H9 (cell line): ENCODE results near the gene MAP3K1. TPM values are rescaled to one million over a fixed set of nuclear protein-coding genes. Genes with fewer than 3 reads are reported as not detected.

Experiments
- DNase-seq: peaks from one replicate; pipeline ENCODE4 v3.0.0-alpha.2; 2017
- H2AFZ ChIP-seq: one replicate; pipeline ENCODE4 v1.6.1; 2013; ENCODE audit warnings: mild to moderate bottlenecking, low read length, control low read depth, moderate library complexity
- H2AK5ac ChIP-seq: 2 replicates; pipeline ENCODE4 v1.6.1; 2013; ENCODE audit warnings: low read length, control low read depth, mixed read lengths; ENCODE audit not compliant: insufficient read length
- H2BK120ac ChIP-seq: one replicate; pipeline ENCODE4 v1.6.1; 2013; ENCODE audit warnings: low read depth, mild to moderate bottlenecking, low read length, control low read depth, inconsistent platforms; ENCODE audit not compliant: poor library complexity, severe bottlenecking
- H2BK12ac ChIP-seq: 2 replicates; pipeline ENCODE4 v1.6.1; 2013; ENCODE audit warnings: low read length, control low read depth, mixed read lengths, low read depth; ENCODE audit not compliant: insufficient read length
- H2BK15ac ChIP-seq: 2 replicates; pipeline ENCODE4 v1.6.1; 2013; ENCODE audit warnings: low read depth, low read length, control low read depth
- H2BK20ac ChIP-seq: one replicate; pipeline ENCODE4 v1.6.1; 2013; ENCODE audit warnings: low read depth, mild to moderate bottlenecking, low read length, control low read depth, inconsistent platforms; ENCODE audit not compliant: poor library complexity, severe bottlenecking
- H2BK5ac ChIP-seq: 2 replicates; pipeline ENCODE4 v1.6.1; 2013; ENCODE audit warnings: low read length, control low read depth, mixed read lengths; ENCODE audit not compliant: insufficient read length
- H3K14ac ChIP-seq: 2 replicates; pipeline ENCODE4 v1.6.1; 2013; ENCODE audit warnings: low read length, control low read depth; ENCODE audit not compliant: insufficient read depth
- H3K18ac ChIP-seq: 2 replicates; pipeline ENCODE4 v1.6.1; 2013; ENCODE audit warnings: low read depth, mild to moderate bottlenecking, mixed read lengths, low read length, control low read depth; ENCODE audit not compliant: insufficient read length
- H3K23ac ChIP-seq: 2 replicates; pipeline ENCODE4 v1.6.1; 2013; ENCODE audit warnings: low read length, control low read depth, mixed read lengths, low read depth; ENCODE audit not compliant: insufficient read length
- H3K23me2 ChIP-seq: 2 replicates; pipeline ENCODE4 v1.6.1; 2013; ENCODE audit warnings: low read depth, mild to moderate bottlenecking, mixed read lengths, low read length, control low read depth; ENCODE audit not compliant: insufficient read length, poor library complexity, severe bottlenecking
- H3K27ac ChIP-seq: 2 replicates; pipeline ENCODE4 v1.5.1; 2013; ENCODE audit warnings: low read length, control low read depth, mixed read lengths, low read depth; ENCODE audit not compliant: insufficient read length
- H3K27me3 ChIP-seq: 2 replicates; pipeline ENCODE4 v1.6.1; 2013; ENCODE audit warnings: low read length, control low read depth, inconsistent platforms; ENCODE audit not compliant: insufficient read depth
- H3K4ac ChIP-seq: 2 replicates; pipeline ENCODE4 v1.6.1; 2013; ENCODE audit warnings: low read depth, mild to moderate bottlenecking, control low read depth, inconsistent platforms, low read length, moderate library complexity
- H3K4me1 ChIP-seq: 2 replicates; pipeline ENCODE4 v1.6.1; 2013; ENCODE audit warnings: low read length, control low read depth, inconsistent platforms; ENCODE audit not compliant: insufficient read depth
- H3K4me2 ChIP-seq: 2 replicates; pipeline ENCODE4 v1.6.1; 2013; ENCODE audit warnings: low read length, control low read depth, mixed read lengths; ENCODE audit not compliant: insufficient read length, insufficient read depth
- H3K56ac ChIP-seq: 2 replicates; pipeline ENCODE4 v1.6.1; 2013; ENCODE audit warnings: low read depth, mild to moderate bottlenecking, mixed read lengths, low read length, control low read depth; ENCODE audit not compliant: insufficient read length
- H3K79me1 ChIP-seq: 2 replicates; pipeline ENCODE4 v1.6.1; 2013; ENCODE audit warnings: low read depth, mild to moderate bottlenecking, moderate library complexity, low read length, control low read depth, inconsistent platforms; ENCODE audit not compliant: insufficient read depth, poor library complexity, severe bottlenecking
- H3K79me2 ChIP-seq: 2 replicates; pipeline ENCODE4 v1.6.1; 2013; ENCODE audit warnings: low read length, control low read depth, inconsistent platforms; ENCODE audit not compliant: insufficient read depth
- H3K9ac ChIP-seq: 2 replicates; pipeline ENCODE4 v1.6.1; 2013; ENCODE audit warnings: low read length, control low read depth, mixed read lengths; ENCODE audit not compliant: insufficient read length; ENCODE audit errors: extremely low read depth
- H3K9me3 ChIP-seq: one replicate; pipeline ENCODE4 v1.6.1; 2013; ENCODE audit warnings: low read depth, low read length, inconsistent platforms; ENCODE audit not compliant: control insufficient read depth
- H3T11ph ChIP-seq: one replicate; pipeline ENCODE4 v1.6.1; 2013; ENCODE audit warnings: mild to moderate bottlenecking, low read length, control low read depth, inconsistent platforms
- H4K20me1 ChIP-seq: one replicate; pipeline ENCODE4 v1.6.1; 2013; ENCODE audit not compliant: control insufficient read depth, insufficient read length, insufficient read depth
- H4K5ac ChIP-seq: 2 replicates; pipeline ENCODE4 v1.6.1; 2013; ENCODE audit warnings: low read depth, mild to moderate bottlenecking, mixed read lengths, low read length, control low read depth; ENCODE audit not compliant: insufficient read length
- H4K8ac ChIP-seq: replicated peaks from 2 replicates; pipeline ENCODE4 v1.6.1; 2013; ENCODE audit warnings: low read length, control low read depth, mixed read lengths, low read depth; ENCODE audit not compliant: insufficient read length
- H4K91ac ChIP-seq: 2 replicates; pipeline ENCODE4 v1.6.1; 2013; ENCODE audit warnings: low read depth, mild to moderate bottlenecking, moderate library complexity, mixed read lengths, low read length, control low read depth; ENCODE audit not compliant: insufficient read length
- H3K27ac Mint-ChIP-seq, 3 experiments: 2 replicates in 2 of 3; 3 replicates in 1 of 3; pipeline ENCODE4 v1.8.0; 2020 to 2021; ENCODE audit warnings: mixed read lengths in 3 of 3, mild to moderate bottlenecking in 1 of 3, moderate library complexity in 1 of 3
- H3K27me3 Mint-ChIP-seq: 2 replicates; pipeline ENCODE4 v1.8.0; 2021; ENCODE audit warnings: low read depth, mild to moderate bottlenecking, moderate library complexity, mixed read lengths
- H3K36me3 Mint-ChIP-seq, 3 experiments: 2 replicates in 2 of 3; 3 replicates in 1 of 3; pipeline ENCODE4 v1.8.0; 2020 to 2021; ENCODE audit warnings: low read depth in 3 of 3, mixed read lengths in 3 of 3; ENCODE audit not compliant: insufficient read depth in 1 of 3
- H3K4me1 Mint-ChIP-seq, 2 experiments: 2 replicates each; pipeline ENCODE4 v1.8.0; 2020; ENCODE audit warnings: mixed read lengths in 2 of 2
- H3K4me3 Mint-ChIP-seq, 2 experiments: 2 replicates in 1 of 2; 3 replicates in 1 of 2; pipeline ENCODE4 v1.8.0; 2020 to 2021; ENCODE audit warnings: mild to moderate bottlenecking in 2 of 2, mixed read lengths in 2 of 2, moderate library complexity in 1 of 2
- H3K9me3 Mint-ChIP-seq, 2 experiments: 2 replicates in 1 of 2; 3 replicates in 1 of 2; pipeline ENCODE4 v1.8.0; 2020; ENCODE audit warnings: mild to moderate bottlenecking in 2 of 2, mixed read lengths in 2 of 2, moderate library complexity in 1 of 2
- CTCF ChIP-seq: fragments of 200-600 bp; sonication (generic); conservative IDR thresholded peaks from 3 replicates; pipeline ENCODE4 v1.8.0; 2021; ENCODE audit warnings: antibody characterized with exemption, mild to moderate bottlenecking
- WGBS: extraction: QIAGEN DNeasy Blood & Tissue Kit; methylation state at CpG from one replicate; pipeline ENCODE4 v1.1.7; 2013; ENCODE audit warnings: missing lambda C conversion rate, low lambda C conversion rate, mixed read lengths; ENCODE audit not compliant: insufficient read length; ENCODE audit errors: extremely low coverage; 5-methylcytosine and 5-hydroxymethylcytosine counted together
- total RNA-seq: library from RNA; stranded (reverse); gene quantifications from 2 replicates; pipeline ENCODE4 v1.2.1, GENCODE V29; 2021

Gene MAP3K1
- total RNA-seq, 1 experiment from 2014 or later = 11.1 TPM

GRCh38 chr5:56816546-56817081 is 1.3 kb downstream of the MAP3K1 start:
- Histone ChIP-seq H4K8ac (no peak overlapping the region), H2AK5ac (no peak overlapping the region), H2BK5ac (no peak overlapping the region), H2BK20ac (no peak overlapping the region), H3K79me2 (peaks cover 3% of the 10 kb centered on the region; the same call in 1 of the 2 replicates), H3K23ac (no peak overlapping the region), H3K4me1 (peaks cover 2% of the 10 kb centered on the region; the same call in 1 of the 2 replicates), H3K9ac (no peak overlapping the region), H3K9me3 (no peaks in the 10 kb centered on the region), H2BK12ac (no peak overlapping the region), H4K20me1 (no peaks in the 10 kb centered on the region), H3K79me1 (peaks cover 3% of the 10 kb centered on the region), H3K4ac (no peak overlapping the region), H2BK15ac (no peak overlapping the region), H3K14ac (no peak overlapping the region), H3K27me3 (peaks cover 4% of the 10 kb centered on the region; the same call in 1 of the 2 replicates), H4K91ac (no peak overlapping the region), H4K5ac (no peak overlapping the region), H3K23me2 (peaks cover 7% of the 10 kb centered on the region), H3K56ac (no peak overlapping the region), H3T11ph (no peak overlapping the region), H3K18ac (no peak overlapping the region), H2AFZ (no peak overlapping the region), H3K27ac (no peak overlapping the region), H2BK120ac (no peak overlapping the region), H3K4me2 (peak overlapping the region; percentile 73)
- H3K27me3 Mint-ChIP-seq = peaks cover 32% of the 10 kb centered on the region
- no peak for TF ChIP-seq CTCF
- peaks cover 29 to 37% of the 10 kb centered on the region in 2 experiments for H3K4me1 Mint-ChIP-seq
- no peak overlapping the region for H3K27ac Mint-ChIP-seq
- H3K36me3 Mint-ChIP-seq = no peaks in the 10 kb centered on the region
- peak; percentile 83 for DNase-seq
- H3K9me3 Mint-ChIP-seq = no peaks in the 10 kb centered on the region; a peak in 1 of 5 replicates
- H3K4me3 Mint-ChIP-seq = peak overlapping the region; percentile 74 to 81
- no CpG with 5 or more reads among the region's 43 CpGs for WGBS
